Measurements from ENCODE around the gene OR13G1.

- TF ChIP-seq CTCF (IDR thresholded peaks at IDR 0.05; ENCODE audit: insufficient read depth, low read length): no peak
- TF ChIP-seq POLR2AphosphoS5 (IDR thresholded peaks at IDR 0.05; ENCODE audit: low read depth): no peak
- TF ChIP-seq GABPA (IDR thresholded peaks at IDR 0.05; ENCODE audit: low read depth): no peak
- no peak for TF ChIP-seq SPI1 (IDR thresholded peaks at IDR 0.05; ENCODE audit: borderline replicate concordance, low read depth)
These were observed 40.1 kb downstream of the OR13G1 start for GRCh38 chr1:247639381-247639981.

Data from HL-60 (cell line).